Stimulated activated CD4-positive, alpha-beta T cell treated with anti-CD3 and anti-CD28 coated beads, Interleukin-1b, Interleukin-23, amount 100 ng/mL, for 4 hours (primary cell): ENCODE data around the gene SPAG9.
A peak's percentile ranks its signal among the peaks of the same experiment; 100 is the strongest.

Source experiments
- DNase-seq, 2 donors: peaks; one replicate each; pipeline ENCODE4 v3.0.0-alpha.2; 2020; ENCODE audit warnings: low read depth in 2 of 2

SPAG9 gene, protein sequence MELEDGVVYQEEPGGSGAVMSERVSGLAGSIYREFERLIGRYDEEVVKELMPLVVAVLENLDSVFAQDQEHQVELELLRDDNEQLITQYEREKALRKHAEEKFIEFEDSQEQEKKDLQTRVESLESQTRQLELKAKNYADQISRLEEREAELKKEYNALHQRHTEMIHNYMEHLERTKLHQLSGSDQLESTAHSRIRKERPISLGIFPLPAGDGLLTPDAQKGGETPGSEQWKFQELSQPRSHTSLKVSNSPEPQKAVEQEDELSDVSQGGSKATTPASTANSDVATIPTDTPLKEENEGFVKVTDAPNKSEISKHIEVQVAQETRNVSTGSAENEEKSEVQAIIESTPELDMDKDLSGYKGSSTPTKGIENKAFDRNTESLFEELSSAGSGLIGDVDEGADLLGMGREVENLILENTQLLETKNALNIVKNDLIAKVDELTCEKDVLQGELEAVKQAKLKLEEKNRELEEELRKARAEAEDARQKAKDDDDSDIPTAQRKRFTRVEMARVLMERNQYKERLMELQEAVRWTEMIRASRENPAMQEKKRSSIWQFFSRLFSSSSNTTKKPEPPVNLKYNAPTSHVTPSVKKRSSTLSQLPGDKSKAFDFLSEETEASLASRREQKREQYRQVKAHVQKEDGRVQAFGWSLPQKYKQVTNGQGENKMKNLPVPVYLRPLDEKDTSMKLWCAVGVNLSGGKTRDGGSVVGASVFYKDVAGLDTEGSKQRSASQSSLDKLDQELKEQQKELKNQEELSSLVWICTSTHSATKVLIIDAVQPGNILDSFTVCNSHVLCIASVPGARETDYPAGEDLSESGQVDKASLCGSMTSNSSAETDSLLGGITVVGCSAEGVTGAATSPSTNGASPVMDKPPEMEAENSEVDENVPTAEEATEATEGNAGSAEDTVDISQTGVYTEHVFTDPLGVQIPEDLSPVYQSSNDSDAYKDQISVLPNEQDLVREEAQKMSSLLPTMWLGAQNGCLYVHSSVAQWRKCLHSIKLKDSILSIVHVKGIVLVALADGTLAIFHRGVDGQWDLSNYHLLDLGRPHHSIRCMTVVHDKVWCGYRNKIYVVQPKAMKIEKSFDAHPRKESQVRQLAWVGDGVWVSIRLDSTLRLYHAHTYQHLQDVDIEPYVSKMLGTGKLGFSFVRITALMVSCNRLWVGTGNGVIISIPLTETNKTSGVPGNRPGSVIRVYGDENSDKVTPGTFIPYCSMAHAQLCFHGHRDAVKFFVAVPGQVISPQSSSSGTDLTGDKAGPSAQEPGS (N-terminal part only)

DNA sequence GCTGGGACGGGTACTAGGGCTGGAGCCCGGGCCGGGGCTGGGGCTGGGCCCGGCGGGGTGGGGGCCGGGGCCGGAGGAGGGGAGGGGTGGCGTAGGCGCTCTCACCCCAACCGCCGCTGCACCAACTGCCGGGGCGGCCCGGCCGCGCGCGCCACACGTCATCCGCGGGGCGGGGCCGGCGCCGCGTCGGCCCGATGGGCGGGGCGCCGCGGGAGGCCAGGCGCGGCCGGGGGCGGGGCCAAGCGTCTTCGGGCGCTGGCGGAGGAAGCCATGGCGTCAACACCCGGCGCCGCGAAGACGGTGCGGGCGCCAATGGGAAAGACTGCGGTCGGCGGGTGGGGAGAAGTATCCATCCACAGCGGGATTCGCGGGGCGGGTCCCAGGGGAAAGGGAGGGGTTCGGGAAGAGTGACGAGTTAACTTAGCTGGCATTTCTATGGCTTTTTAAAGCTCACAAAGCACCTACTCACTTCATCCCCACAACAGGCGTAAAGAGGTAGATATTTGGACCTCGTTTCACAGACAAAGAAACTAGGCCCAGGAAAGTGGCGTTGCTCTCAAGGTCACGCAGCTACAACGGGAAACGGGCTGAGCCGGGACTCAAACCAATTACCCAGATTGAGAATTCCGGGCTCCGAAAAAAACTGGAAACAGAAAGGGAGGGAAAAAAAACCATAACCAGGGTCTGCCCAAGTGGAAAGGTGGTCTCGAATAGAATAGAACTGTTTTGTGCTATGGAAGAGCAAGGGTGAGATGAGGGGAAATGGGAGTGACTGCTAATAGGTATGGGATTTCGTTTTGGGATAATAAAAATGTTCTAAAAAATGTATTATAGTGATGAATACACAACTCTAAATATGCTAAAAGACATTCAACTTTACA is at the start of gene SPAG9:
SPAG9 (minus strand) TSS at position 130 of the 881 bp plus-strand sequence. CDS start 212 bp downstream, outside the sequence.
- peak; percentile 79 to 86 for DNase-seq

DNA sequence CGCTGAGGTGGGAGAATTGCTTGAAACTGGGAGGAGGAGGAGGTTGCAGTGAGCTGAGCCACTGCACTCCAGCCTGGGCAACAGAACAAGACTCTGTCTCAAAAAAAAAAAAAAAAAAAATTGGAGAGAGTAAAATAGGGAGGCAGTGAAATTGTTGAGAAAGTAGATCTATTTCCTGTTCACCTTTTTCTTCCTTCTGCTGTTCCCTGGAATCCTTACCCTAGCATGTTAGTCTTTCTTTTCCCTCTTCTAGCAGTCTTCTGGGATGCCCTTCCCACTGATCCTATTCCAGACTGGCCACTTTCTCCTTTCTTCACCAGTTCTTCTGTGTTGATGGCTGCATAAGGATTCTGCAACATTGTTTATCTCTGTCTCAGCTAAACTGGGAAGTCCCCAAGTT is 48.7 kb upstream of the SPAG9 start:
- DNase-seq, result no peak

DNA sequence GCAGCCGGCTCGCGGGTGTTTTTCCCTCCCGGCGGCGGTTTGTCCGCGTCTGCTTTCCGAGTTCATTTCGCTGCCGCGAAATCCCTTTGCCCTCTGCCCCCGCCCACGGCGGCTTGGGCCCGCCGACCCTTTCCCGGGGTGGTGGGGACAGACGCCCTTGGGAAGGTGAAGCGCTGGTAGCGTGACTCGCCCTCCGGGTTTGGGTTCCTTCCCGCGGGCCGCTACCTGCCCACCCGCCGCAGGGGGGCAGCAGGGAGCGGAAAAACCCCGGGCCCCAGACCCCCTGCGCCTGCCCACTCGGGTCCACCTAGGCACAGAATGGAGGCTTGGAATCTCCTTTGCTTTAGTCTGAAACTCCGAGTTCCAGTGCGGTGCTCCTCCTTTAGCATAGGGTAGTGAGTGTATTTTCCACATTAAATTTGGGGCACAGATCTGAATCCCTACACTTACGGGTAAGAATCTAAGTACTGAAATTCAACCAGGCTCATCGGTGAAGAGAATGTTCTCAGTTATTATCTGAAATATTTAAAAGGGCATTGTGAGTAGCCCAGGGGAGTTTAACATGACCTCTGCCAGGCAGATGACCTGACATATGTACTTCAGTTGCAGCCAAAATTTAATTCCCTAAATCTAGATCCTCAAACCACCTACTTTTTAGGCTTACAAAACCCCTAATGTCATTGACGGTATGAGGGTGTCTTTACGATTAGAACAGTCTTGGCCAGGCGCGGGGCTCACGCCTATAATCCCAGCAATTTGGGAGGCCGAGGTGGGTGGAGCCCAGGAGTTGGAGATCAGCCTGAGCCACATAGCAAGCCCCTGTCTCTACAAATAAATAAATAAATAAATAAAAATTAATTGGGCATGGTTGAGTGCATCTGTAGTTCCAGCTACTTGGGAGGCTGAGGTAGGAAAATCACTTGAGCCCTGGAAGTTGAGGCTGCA is 46.6 kb upstream of the SPAG9 start:
- DNase-seq, result peak; percentile 68 to 79

DNA sequence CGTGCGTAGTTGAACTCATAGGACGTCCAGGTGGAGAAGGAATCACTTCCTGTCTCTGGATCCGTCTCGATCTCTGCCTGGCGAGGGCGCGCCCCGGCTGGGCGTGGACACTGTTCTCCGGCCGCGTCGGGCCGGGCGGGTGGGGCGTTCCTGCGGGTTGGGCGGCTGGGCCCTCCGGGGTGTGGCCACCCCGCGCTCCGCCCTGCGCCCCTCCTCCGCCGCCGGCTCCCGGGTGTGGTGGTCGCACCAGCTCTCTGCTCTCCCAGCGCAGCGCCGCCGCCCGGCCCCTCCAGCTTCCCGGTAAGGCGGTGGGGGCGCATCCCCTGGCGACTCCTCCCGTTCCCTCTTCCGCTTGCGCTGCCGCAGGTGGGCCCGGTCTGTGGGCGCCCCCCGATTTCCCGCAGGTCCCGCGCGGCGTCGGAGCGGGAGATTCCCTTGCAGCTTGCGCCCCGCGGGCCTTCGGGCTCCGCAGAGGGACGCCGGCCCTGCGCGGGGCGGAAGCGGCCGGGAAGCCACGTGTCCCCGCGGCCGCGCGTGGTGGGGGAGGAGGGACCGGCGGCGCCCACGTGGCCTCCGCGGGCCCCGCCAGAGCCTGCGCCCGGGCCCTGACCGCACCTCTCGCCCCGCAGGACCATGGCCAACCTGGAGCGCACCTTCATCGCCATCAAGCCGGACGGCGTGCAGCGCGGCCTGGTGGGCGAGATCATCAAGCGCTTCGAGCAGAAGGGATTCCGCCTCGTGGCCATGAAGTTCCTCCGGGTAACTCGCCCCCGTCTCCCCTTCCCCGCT is 45.7 kb upstream of the SPAG9 start, which contains the start of gene NME2:
NME2 (plus strand) TSS at position 214 of the 789 bp plus-strand sequence; CDS start at position 634, 420 bp downstream.
- peak; percentile 59 to 76 for DNase-seq

DNA sequence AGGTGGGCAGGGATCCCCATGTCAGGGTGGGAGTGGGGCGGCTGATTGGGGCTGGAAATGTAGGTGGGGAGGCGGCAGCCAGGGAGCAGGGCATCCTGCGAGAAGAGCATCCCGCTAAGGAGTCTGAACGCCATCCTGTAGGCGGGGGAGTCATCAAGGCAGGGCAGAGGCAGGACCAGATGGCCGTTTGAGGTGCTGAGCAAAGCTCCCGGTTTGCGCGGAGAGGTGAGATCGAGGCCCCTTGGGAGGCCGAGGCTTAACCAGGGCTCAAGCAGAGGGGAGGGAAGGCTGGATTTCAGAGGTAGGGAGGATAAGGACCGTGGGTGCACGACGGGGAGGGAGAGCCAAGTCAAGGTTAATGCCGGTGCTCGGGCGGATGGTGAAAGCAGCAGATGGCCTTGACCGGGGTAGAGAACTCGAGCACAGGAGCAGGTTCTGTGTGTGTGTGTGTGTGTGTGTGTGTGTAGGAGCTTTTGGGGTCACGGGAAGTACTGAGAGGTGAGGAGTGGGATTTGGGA is 45.1 kb upstream of the SPAG9 start:
- DNase-seq, result no peak

DNA sequence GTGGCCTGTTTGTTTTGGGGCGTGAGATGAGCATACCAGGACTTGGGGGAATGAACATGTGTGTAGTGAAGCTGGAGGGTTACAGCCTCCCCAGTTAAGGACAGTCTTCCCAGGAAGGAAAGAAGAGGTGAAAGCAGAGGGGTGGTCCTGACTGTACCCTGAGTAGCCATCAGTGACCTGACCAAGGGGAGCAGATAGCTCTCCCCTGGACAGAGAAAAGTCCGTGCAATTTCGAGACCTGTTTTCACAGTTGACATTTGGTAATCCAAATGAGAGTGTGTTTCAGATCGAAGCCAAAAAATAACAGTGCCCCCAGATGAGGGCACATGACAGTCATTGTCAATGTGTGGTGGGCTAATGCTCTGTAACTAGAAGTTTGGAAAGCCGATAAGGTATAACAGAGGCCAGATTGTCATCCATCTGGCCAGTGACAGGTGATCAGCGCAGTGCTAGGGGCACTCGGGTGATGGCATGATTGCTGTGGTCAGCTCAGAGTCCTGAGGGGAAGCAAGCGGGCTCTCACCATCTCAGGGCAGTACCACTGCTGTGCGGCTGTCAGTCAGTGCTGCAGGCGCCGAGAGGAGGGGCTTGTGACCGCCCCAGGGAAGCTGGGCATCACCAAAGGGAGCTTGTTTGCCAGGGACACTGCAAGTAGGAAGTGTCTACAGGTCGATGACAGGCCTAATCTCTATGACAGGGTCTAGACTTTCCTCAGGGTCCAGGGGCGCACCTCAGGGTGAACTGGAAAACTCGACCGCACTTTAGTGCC is 44.4 kb upstream of the SPAG9 start:
- DNase-seq, result no peak

- no peak for DNase-seq
Observed at GRCh38 chr17:51161541-51161940, 40.9 kb upstream of the SPAG9 start.

DNA sequence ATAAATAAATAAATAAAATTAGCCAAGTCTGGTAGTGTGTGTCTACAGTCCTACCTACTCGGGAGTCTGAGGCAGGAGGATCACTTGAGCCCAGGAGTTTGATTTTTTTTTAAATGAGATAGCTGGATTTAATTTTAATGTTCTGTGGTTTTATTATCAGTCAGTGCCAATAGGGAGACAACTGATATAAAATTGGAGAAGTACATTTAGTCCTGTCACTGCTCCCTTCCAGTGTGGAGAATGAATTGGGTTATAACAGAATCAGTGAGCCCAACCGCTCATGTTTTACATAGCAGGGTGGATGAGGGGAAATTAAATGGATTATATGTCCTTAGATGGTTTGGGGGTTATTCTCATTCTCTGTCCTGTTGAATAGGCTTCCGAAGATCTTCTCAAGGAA is 38.9 kb upstream of the SPAG9 start:
- no peak for DNase-seq

- no peak for DNase-seq
Observed at GRCh38 chr17:51155416-51155815, 34.7 kb upstream of the SPAG9 start.

DNA sequence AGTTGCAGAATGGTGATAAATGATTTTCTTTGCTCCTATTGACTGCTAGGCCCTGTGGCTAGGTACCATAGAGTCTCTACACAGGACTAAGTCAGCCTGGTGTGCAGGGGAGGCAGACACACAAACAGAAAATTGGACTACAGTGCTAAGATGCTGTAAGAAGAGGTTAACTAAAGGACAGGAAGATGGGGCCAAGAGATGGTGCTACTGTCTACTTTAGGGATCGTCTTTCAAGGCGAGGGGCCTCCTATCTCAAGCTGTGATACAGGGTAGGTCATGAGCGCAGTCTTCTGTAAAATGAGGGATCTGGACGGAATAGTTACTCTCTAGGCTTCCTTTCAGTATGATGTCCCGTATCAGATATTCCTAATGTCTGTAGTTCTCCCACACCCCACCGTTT is 33.5 kb upstream of the SPAG9 start:
- no peak for DNase-seq

DNA sequence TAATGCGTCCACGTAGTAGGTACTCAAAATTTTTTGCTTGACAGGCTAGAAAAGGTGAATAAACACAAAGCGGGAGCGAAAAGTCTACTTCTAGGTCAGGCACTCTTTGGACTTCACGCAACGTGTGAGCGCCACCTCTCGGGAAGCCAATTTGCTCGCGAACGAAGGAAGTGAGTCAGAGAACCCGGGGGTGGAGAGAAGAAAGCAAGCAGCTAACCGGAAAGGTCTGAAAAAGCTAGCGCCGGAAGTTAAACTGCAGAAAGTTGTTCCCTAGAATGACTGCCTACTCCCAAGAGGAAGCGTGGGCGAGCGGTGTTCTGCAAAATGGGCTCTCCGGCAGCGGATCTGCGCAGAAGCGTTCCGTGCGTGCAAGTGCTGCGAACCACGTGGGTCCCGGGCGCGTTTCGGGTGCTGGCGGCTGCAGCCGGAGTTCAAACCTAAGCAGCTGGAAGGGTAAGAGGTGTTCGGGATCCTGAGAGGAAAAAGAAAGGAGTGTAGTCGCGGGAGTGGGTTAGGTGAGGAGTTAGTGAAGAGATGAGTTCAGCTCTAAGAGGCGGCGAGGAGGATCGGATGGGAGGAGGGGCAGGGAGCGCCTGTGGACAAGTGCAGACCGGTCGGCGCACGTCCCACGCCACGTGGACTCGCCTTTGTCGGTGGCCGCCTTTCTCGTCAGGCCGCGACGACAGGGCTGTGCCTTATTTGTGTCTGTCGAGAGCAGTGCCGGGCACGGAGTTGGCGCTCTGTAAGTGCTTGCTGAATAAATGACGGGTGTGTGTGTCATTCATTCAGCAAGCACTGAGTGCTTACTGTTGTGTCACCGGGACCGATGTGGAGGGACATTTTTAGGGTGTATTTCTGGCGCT is 32.8 kb upstream of the SPAG9 start, which contains the start of gene NME1:
NME1 (plus strand) TSS at position 350 of the 863 bp plus-strand sequence. CDS start 2,096 bp downstream, outside the sequence.
- peak; percentile 92 to 98 for DNase-seq

- DNase-seq, result no peak
Observed at GRCh38 chr17:51152766-51153209, 32.1 kb upstream of the SPAG9 start.

DNA sequence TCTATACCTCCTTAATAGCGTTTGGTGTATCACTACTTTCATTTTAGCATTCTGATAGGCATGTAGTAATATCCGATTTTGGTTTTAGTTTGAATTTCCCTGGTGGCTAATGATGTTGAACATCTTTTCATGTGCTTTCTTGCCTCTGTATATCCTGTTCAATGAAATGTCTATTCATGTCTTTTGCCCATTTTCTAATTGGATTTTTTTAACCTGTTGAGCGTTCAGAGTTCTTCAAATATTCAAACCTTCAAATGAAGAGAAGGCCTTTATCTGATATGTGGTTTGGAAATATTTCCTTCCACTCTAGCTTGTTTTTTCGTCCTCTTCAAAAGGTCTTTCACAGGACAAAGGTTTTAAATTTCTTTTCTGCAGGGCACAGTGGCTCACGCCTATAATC is 30.3 kb upstream of the SPAG9 start:
- no peak for DNase-seq

- DNase-seq, result no peak
Observed at GRCh38 chr17:51149163-51149562, 28.5 kb upstream of the SPAG9 start.

GRCh38 chr17:51147650-51148049 is 27.0 kb upstream of the SPAG9 start:
- DNase-seq, result no peak

GRCh38 chr17:51144266-51145022 is 23.8 kb upstream of the SPAG9 start:
- no peak for DNase-seq
